GM21717 (cell line): ENCODE data around the gene PPP1R7.

Experiments
- ATAC-seq: cut with Tn5 transposase; IDR thresholded peaks from one replicate; pipeline ENCODE4 v1.9.1; 2021; ENCODE audit warnings: mild to moderate bottlenecking, moderate library complexity; ENCODE audit not compliant: unreplicated experiment

PPP1R7 gene

GRCh38 chr2:241226723-241227572 lies 76.7 kb downstream of the PPP1R7 start:
- no peak for ATAC-seq

- ATAC-seq: no peak
These were observed 77.3 kb downstream of the PPP1R7 start for GRCh38 chr2:241227594-241227993.

GRCh38 chr2:241228081-241228859 lies 78.0 kb downstream of the PPP1R7 start:
- no peak for ATAC-seq

GRCh38 chr2:241228860-241229516 lies 78.7 kb downstream of the PPP1R7 start:
- no peak for ATAC-seq

- ATAC-seq: no peak
These were observed 79.5 kb downstream of the PPP1R7 start for GRCh38 chr2:241229563-241230401.

- no peak for ATAC-seq
These were observed 80.2 kb downstream of the PPP1R7 start for GRCh38 chr2:241230435-241230834.

- no peak for ATAC-seq
These were observed 82.7 kb downstream of the PPP1R7 start for GRCh38 chr2:241232736-241233575.
